HG03135 (cell line): ENCODE data around the gene PRICKLE1.
A peak's percentile ranks its signal among the peaks of the same experiment; 100 is the strongest.

ENCODE experiments used
- ATAC-seq: cut with Tn5 transposase; IDR thresholded peaks from one replicate; pipeline ENCODE4 v1.9.1; 2021; ENCODE audit warnings: mild to moderate bottlenecking, moderate library complexity; ENCODE audit not compliant: unreplicated experiment

The PRICKLE1 gene

GRCh38 chr12:42463671-42464070 is 125.9 kb downstream of the PRICKLE1 start:
- ATAC-seq = no peak

- no peak for ATAC-seq
Observed at GRCh38 chr12:42462486-42462885, 127.1 kb downstream of the PRICKLE1 start.

- ATAC-seq = no peak
Observed at GRCh38 chr12:42459336-42459847, 130.2 kb downstream of the PRICKLE1 start.

DNA sequence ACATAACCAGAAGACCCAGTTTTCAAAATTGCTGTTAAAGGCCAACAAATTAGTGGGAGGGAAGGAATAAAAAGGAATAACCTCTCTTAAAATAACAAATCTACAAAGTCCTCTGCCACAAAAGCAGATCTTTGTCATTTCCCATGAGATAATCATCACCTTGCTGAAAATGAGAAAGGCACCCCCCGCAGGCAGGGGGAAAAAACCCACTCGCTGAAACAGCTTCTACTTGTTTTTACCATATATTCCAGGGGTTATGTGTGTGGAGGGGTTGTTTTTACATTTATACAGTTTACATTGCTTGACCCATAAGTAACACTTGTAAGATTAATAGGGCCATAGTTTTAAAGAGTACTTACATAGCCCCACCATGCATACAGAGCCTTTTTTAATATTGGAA is 131.0 kb downstream of the PRICKLE1 start:
- no peak for ATAC-seq

DNA sequence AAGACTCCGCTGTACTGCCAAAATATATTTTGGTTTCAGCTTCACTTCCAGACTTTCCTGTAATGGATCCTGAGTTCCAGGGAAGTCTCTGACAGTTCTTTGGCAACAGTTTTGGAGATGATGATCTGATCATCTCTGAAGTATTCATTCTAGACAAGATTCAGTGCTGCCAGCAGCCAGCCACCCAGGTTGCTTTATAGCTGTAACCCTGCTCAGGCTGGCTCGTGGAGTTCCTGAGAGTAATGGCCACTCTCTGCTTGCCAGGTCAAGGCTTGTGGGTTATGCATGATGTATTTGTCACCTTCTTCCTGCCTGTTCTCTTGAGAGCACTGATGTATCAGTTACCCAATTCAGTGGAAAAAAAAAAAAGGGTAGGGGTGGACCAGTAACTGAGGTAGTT is 139.3 kb downstream of the PRICKLE1 start:
- ATAC-seq = no peak

DNA sequence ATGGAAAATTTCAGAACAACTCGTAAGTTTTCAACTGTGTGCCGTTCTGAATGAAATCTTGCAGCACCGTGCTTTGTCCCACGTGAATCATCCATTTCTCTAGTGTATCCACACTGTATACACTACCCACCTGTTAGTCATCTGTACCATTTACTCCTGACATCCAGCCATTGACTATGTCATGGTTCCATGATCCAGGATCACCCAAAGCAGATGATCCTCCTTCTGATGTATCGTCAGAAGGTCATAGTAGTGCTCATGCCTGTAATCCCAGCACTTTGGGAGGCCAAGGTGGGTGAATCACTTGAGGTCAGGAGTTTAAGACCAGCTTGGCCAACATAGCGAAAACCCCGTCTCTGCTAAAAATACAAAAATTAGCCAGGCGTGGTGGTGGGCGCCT is 140.7 kb downstream of the PRICKLE1 start:
- no peak for ATAC-seq

DNA sequence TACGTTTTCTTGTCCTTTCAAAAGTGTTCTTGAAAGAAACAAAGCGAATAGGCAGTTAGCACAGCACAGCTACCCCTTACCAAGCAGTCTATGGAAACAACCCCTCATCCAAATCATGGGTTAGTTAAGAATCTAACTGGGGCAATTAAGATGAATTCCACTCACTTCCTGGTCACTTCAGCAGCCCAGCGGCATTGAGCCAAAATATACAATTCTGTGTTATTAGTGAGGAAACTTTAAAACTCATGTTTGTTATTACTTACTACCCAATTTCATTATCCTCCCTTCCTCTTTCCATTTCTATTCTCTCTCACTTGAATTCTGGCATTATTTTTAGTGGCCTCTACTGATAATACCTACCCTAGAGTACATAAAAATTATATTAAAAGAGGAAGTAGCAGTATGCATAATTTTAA is 142.2 kb downstream of the PRICKLE1 start:
- ATAC-seq = no peak

DNA sequence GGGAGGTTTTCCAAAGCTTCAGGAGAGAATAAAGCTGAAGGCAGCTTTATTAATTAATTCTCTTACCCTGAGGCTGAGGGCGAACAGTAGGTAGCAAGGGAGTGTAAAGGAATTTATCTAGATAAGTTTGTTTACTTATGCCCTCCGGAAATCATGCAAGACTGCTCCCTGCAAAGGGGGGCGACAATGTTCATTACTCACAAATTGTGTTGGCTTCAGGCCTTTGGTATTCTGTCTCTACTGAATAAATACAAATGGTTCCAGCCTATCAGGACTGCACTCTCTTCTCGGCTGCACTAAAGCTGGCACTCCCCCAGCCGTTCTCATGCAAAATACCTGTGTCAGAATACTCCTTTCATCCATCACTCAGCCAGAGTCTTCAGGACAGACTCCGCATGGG is 142.8 kb downstream of the PRICKLE1 start:
- no peak for ATAC-seq

DNA sequence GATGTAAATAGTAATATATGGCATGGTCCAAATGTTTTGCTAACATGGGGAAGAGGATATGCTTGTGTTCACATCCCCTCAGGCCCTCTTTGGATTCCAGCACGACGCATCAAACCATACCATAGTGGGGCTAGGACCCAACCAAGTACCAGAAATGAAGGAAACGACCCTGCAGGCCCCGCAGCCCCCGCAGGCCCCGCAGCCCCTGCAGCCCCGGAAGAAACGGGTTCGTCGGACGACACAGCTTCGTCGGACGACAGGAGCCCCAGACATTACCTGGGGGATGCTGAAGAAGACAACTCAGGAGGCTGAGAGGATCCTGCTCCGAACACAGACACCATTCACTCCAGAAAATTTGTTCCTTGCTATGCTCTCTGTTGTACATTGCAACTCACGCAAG is 143.7 kb downstream of the PRICKLE1 start:
- ATAC-seq = no peak

DNA sequence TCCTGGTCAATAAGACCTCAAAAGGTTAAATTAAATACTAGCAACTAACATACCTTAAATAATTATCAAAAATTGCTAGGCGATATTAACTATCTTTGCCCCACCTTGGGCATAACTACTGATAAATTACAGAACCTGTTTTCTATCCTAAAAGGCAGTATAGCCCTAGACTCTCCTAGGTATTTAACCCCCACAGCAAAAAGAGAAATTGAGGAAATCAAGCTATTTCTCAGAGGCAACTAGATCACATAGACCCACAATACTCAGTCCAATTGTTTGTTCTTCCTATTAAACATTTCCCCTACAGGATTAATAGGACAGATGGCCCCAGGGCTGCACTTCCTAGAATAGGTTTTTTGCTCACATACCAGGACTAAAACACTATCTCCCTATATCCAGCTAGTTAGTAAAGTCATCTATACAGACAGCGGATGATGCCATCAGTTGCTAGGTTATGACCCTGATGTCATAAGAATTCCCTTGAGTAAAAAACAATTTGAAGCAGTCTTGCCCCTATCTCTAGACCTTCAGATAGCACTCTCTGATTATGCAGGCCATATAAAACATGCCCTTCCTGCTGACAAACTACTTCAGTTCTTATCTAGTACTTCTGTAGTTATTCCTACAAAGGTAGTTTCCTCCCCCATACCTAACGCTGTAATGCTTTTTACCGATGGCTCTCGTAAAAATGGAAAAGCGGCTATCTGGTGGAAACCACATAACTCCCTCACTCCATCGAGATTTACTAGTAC is 145.2 kb downstream of the PRICKLE1 start:
- ATAC-seq = no peak

DNA sequence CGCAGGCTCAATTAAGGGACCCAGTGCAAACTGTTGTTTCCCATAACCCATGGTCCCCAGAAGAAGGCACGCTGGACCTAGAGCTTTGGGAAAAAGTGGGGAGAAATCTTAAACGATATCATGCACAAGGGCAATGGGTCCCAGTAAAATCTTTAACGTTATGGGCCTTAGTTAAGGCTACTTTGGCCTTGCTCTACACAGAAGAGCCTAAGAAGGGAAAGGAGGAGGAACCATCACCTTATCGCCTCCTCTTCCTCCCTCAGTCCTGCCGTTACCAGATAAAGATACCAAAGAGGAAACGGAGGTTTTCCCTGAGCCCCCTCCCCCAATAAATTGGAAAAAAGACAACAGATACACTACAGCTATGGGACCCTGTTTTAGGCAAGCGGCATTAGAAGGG is 146.7 kb downstream of the PRICKLE1 start:
- no peak for ATAC-seq

DNA sequence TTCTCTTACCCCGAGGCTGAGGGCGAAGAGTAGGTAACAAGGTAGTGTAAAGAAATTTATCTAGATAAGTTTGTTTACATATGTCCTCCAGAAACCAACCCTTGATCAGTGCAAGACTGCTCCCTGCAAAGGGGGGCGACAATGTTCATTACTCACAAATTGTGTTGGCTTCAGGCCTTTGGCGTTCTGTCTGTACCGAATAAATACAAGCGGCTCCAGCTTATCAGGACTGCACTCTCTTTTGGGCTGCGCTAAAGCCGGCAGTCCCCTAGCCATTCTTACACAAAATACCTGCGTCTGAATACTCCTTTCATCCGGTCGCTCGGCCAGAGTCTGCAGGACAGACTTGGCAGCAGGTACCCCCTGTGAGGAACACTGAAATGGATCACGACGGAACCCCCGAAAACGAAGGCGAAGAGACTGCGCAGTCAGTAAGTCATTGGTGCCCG is 147.2 kb downstream of the PRICKLE1 start:
- no peak for ATAC-seq

DNA sequence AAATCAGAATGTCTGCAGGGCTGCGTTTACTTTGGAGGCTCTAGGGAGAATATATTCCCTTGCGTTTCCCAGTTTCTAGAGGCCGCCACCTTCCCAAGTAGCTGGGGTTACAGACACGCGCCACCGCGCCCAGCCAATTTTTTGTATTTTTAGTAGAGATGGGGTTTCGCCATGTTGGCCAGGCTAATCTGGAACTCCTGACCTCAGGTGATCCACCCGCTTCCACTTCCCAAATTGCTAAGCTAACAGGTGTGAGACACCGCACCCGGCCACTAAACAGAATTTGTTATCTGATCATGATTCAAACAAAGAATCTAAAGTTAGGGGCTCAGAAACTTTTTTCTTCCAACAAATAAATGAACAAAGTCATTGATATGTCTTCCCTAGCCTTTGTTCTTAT is 148.9 kb downstream of the PRICKLE1 start:
- ATAC-seq = no peak

GRCh38 chr12:42432517-42433140 is 156.9 kb downstream of the PRICKLE1 start:
- ATAC-seq = no peak

GRCh38 chr12:42428850-42429249 is 160.7 kb downstream of the PRICKLE1 start:
- no peak for ATAC-seq

- ATAC-seq = no peak
Observed at GRCh38 chr12:42426746-42427145, 162.8 kb downstream of the PRICKLE1 start.

DNA sequence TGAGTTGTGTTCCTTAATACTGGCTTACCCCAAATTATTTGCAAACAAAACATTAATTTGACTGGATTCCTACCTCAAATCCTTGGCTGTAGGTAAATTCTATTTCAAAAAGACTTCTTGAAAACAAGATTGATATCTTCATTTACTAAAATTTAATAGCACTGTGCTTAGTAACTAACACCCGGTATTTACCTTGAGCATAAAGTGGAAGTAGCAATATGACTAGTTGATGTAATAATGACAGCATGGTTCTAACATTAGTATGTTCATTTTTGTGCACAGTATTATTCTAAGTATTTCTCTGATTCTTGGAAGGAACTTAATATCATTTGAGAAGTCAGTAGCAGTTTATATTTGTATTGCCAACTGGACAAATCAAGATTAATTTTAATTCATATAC is 166.8 kb downstream of the PRICKLE1 start:
- ATAC-seq = no peak

- peak; percentile 96 for ATAC-seq
Observed at GRCh38 chr12:42421844-42422779, 167.4 kb downstream of the PRICKLE1 start.

DNA sequence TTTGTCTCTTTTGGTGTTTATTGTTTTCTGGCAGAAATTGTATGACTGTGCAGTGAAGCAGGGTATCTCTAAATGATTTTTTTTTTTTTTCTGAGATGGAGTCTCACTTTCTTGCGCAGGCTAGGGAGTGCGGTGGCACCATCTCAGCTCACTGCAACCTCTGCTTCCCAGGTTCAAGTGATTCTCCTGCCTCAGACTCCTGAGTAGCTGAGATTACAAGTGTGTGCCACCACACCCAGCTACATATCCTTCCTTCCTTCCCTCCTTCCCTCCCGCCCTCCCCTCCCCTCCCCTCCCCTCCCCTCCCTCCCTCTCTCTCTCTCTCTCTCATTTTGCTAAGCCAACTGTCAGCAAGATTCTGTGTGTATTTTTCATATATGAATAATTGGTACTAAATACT is 169.2 kb downstream of the PRICKLE1 start:
- no peak for ATAC-seq

DNA sequence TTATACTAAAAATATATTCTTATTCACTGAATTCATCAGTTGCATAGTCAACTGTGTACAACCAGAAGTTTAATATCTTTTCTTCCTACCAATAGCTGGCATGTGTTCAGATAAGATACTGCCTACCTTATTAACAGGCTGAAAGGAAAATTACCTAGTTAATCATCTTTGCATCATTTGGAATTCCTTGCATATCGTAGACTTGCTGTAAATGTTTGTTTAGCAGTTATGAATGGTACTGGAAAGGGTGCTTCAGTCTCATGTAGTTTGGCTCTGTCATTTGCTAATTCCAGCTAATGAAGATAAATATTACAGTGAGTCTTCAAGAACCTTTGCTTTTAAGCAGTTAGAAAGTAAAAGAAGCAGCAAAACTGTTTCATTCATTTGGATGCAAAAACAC is 179.2 kb downstream of the PRICKLE1 start:
- ATAC-seq = no peak

GRCh38 chr12:42409471-42409870 is 180.1 kb downstream of the PRICKLE1 start:
- ATAC-seq = no peak
